Measurements from ENCODE around the gene STON1. TPM values are rescaled to one million over a fixed set of nuclear protein-coding genes. Genes with fewer than 3 reads are reported as not detected.

STON1 gene
- total RNA-seq, 1 donor from 2014 or later, result 33.4 TPM

DNA sequence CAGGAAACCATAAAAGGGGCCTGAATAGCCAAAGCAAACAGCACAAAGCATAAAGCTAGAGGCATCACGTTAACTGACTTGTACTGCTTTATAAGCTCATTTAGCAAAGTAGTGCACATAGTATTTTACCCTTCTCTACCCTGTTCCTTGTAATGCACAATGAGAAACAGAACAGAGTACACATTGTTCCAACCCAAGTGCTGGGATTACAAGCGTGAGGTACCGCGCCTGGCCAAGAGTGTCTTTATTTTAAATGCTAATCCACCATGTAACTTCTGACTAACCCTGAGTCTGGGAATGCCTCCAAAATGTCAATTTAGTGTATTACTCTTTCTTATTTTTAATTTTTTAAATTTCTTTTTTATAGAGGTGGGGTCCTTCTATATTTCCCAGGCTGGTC lies 46.4 kb upstream of the STON1 start:
- no peaks in the 10 kb centered on the region for H3K27me3 ChIP-seq (ENCODE audit: low read depth)
- no peaks in the 10 kb centered on the region for H3K9me3 ChIP-seq
- intact Hi-C loops (cut with DNase I), result no loop called here
- DNase-seq (no peak), ATAC-seq (no peak)
- peaks cover 32% of the 10 kb centered on the region for H3K4me1 ChIP-seq
- no peak overlapping the region for H3K4me3 ChIP-seq
- H3K27ac ChIP-seq, result no peak overlapping the region
- TF ChIP-seq, protein P1, sequence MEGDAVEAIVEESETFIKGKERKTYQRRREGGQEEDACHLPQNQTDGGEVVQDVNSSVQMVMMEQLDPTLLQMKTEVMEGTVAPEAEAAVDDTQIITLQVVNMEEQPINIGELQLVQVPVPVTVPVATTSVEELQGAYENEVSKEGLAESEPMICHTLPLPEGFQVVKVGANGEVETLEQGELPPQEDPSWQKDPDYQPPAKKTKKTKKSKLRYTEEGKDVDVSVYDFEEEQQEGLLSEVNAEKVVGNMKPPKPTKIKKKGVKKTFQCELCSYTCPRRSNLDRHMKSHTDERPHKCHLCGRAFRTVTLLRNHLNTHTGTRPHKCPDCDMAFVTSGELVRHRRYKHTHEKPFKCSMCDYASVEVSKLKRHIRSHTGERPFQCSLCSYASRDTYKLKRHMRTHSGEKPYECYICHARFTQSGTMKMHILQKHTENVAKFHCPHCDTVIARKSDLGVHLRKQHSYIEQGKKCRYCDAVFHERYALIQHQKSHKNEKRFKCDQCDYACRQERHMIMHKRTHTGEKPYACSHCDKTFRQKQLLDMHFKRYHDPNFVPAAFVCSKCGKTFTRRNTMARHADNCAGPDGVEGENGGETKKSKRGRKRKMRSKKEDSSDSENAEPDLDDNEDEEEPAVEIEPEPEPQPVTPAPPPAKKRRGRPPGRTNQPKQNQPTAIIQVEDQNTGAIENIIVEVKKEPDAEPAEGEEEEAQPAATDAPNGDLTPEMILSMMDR (IDR thresholded peaks at IDR 0.05), result no peak
- peaks cover 59% of the 10 kb centered on the region for H3K36me3 ChIP-seq

DNA sequence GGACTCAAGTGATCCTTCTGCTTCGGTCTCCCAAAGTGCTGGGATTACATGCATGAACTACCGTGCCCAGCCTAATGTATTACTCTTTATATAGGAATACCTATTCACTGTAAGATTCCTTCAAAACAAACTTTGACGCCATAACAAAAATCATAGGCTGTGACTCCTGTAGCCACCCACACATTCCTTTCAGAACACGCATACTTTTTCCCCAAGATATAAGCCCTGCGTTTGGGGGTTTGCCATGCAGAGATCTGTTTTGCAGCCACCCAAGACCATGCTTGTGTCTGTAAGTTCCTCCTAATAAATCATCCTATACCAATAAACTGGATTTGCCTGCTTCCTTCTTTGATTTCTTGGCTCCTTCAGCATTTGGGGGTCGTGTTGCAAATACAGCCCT lies 46.0 kb upstream of the STON1 start:
- Histone ChIP-seq H3K36me3 (peaks cover 64% of the 10 kb centered on the region), H3K27me3 (ENCODE audit: low read depth) (no peaks in the 10 kb centered on the region), H3K4me3 (no peak overlapping the region), H3K4me1 (peaks cover 32% of the 10 kb centered on the region), H3K27ac (no peak overlapping the region), H3K9me3 (no peaks in the 10 kb centered on the region)
- ATAC-seq, result no peak
- no peak for DNase-seq
- intact Hi-C loops (cut with DNase I), result no loop called here
- TF ChIP-seq, protein P1 (IDR thresholded peaks at IDR 0.05), result no peak

DNA sequence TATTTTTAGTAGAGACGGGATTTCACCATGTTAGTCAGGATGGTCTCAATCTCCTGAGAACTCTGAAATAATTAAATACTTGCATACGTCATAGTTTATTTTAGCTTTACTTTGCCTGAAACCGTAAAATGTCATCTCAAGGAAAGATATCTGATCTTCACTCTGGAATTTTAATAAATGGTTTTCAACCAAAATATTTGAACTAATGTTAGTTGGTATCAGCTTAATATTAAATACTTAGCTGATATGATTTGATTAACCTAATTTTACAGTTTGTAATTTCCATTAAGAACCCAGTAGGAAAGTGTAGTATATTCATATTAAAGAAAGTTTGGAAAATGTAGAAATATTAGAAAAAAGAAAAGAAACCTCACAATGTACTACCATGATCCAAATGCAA lies 41.4 kb upstream of the STON1 start:
- Histone ChIP-seq H3K27me3 (ENCODE audit: low read depth) (no peaks in the 10 kb centered on the region), H3K36me3 (peaks cover 85% of the 10 kb centered on the region)
- ATAC-seq, result no peak

DNA sequence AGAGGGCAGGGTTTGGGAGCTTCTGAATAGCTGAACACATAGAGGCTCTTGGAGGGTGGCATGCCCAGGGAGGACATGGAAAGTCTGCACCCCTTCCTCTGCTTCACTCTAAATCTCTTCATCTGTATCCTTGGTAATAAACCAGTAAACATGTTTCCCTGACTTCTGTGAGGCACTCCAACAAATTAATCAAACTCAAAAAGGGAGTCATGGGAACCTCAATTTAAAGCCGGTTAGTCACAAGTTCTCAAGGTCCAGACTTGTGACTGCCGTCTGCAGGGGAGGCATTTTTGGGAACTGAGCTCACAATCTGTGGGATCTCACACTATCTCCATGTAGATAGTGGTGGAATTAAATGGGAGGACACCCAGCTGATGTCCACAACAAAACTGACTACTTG lies 33.1 kb upstream of the STON1 start:
- intact Hi-C loops (cut with DNase I), result no loop called here
- TF ChIP-seq, protein P1 (IDR thresholded peaks at IDR 0.05), result no peak
- no peaks in the 10 kb centered on the region for H3K27me3 ChIP-seq (ENCODE audit: low read depth)
- H3K4me1 ChIP-seq, result no peaks in the 10 kb centered on the region
- no peak overlapping the region for H3K4me3 ChIP-seq
- no peak for DNase-seq
- peaks cover 78% of the 10 kb centered on the region for H3K36me3 ChIP-seq
- no peak overlapping the region for H3K27ac ChIP-seq
- ATAC-seq, result no peak
- no peaks in the 10 kb centered on the region for H3K9me3 ChIP-seq

More for the DNA sequence above, 41.4 kb upstream of the STON1 start:
- no peaks in the 10 kb centered on the region for H3K9me3 ChIP-seq
- no peaks in the 10 kb centered on the region for H3K4me1 ChIP-seq
- intact Hi-C loops (cut with DNase I), result no loop called here
- no peak overlapping the region for H3K27ac ChIP-seq
- no peak for DNase-seq
- H3K4me3 ChIP-seq, result no peak overlapping the region
- TF ChIP-seq, protein P1 (IDR thresholded peaks at IDR 0.05), result no peak

DNA sequence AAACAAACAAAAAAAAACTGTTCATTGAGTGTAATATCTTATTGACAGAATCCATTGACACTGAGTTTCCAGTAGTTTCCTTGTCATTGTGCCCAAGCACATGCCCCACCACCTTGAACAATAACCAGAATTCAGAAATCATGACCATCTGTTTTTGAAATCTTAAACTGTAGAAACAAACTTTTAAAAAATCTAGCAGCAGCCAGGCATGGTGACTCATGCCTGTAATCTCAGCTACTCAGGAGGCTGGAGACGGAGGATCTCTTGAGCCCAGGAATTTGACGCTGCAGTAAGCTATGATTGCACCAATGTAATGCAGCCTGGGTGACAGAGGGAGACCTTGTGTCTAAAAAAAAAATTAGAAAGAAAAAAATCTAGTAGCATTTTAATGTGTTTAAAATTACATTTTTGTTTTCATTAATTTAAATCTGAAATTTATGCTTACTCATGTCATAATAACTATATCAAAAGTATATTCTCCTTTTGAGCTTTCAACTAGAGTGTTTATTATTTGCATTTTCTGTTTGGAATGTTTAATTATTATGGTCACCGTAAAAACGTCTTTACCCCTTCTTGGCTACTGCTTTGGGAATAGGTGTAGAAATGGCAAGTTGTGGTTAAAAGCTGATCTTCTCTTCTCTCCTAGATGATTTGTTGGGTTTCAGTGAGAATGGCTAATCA lies 25.2 kb upstream of the STON1 start:
- H3K4me3 ChIP-seq, result no peak overlapping the region
- ATAC-seq (no peak), DNase-seq (no peak)
- intact Hi-C loops (cut with DNase I), result loop anchor here (5.0 kb wide), 1 partner anchor 272 kb away; no protein-coding TSS in a partner anchor
- H3K36me3 ChIP-seq, result peaks cover 55% of the 10 kb centered on the region
- peaks cover 17% of the 10 kb centered on the region for H3K4me1 ChIP-seq
- H3K27me3 ChIP-seq (ENCODE audit: low read depth), result no peaks in the 10 kb centered on the region
- H3K27ac ChIP-seq, result no peak overlapping the region
- TF ChIP-seq, protein P1 (IDR thresholded peaks at IDR 0.05), result no peak
- no peaks in the 10 kb centered on the region for H3K9me3 ChIP-seq

Data from lower lobe of right lung (tissue), 2 donors.